Forelimb muscle (tissue), 1 donor: Measurements from ENCODE around the gene SNX20. TPM values are rescaled to one million over a fixed set of nuclear protein-coding genes. Genes with fewer than 3 reads are reported as not detected.

Experiments
- polyA plus RNA-seq: library from polyadenylated mRNA; unstranded; fragments of 120-200 nt; gene quantifications from one replicate; pipeline ENCODE4 v1.2.1, GENCODE V29; 2013; ENCODE audit not compliant: insufficient read length

The SNX20 gene
- polyA plus RNA-seq, 1 donor = 1.6 TPM

Other genes starting within 250 kb of the SNX20 start
- 9.0 TPM for gene NKD1, start 132.9 kb downstream of the SNX20 start, polyA plus RNA-seq
- gene NOD2, start 12.3 kb upstream of the SNX20 start, polyA plus RNA-seq = 1.4 TPM
- 26.8 TPM for gene CYLD, start 60.8 kb upstream of the SNX20 start, polyA plus RNA-seq